Skeletal muscle cell (primary cell): Measurements from ENCODE around the gene CIROP.
"Not testable (repeated sequence)": the region's sequence is repeated elsewhere in the genome, so short reads cannot be mapped to it uniquely, and the experiment has no call there.

Experiments used
- DNase-seq: peaks from one replicate; pipeline ENCODE4 v3.0.0-alpha.2; 2010; ENCODE audit warnings: low read depth
- H3K4me3 ChIP-seq: 2 replicates; pipeline ENCODE4 v1.5.1; 2011; ENCODE audit warnings: low read depth, mild to moderate bottlenecking, control low read depth, low read length, moderate library complexity

CIROP gene

DNA sequence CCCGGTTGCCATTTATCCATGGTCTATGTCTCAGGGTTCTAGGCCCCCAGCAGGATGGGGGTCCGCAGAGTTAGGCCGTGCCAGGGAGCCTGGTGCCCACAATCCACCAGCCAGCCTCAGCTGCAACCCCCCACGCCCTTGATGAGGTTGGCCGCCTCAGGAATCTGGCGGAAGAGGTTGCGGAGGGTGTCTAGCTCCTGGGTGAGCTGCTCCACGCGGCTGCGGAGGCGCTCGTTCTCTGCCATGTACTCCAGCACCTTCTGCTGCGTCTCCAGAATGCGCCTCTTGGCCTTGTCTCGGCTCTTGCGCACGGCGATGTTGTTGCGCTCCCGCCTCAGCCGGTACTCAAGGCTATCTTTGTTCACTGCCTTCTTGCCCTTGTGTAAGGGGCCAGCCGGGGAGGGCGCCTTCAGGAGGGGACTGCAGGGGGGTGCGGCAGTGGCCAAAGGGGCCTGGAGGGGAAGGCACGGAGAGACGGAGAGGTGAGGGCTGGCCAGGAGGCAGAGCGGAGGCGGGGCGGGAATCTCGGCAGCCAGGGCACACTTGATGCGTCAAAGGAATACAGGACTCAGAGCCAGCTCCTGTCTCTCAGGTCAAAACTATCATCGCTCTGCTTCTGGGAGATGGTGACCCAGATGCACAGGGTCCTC is 12.7 kb upstream of the CIROP start:
- H3K4me3 ChIP-seq, result no peak overlapping the region
- DNase-seq, result no peak

DNA sequence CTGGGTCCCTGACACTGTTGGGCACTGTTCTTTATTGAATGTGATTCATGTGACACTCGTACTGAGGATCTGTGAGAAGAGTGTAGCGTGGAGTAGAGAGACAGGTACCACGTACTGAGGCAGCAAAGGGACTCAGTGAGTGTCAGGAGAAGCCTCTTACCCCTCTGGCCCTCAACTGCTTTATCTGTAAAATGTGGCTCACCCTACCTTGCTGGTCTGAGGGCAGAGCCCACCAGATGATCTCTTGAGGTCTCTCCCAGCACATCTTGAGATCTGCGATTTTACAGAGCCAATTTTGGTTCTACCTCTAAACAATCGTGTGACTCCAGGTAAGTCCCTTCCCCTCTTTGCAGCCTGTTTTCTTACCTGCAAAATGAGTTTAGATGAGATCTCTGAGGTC is 11.1 kb upstream of the CIROP start:
- DNase-seq, result no peak
- H3K4me3 ChIP-seq, result no peak overlapping the region

DNA sequence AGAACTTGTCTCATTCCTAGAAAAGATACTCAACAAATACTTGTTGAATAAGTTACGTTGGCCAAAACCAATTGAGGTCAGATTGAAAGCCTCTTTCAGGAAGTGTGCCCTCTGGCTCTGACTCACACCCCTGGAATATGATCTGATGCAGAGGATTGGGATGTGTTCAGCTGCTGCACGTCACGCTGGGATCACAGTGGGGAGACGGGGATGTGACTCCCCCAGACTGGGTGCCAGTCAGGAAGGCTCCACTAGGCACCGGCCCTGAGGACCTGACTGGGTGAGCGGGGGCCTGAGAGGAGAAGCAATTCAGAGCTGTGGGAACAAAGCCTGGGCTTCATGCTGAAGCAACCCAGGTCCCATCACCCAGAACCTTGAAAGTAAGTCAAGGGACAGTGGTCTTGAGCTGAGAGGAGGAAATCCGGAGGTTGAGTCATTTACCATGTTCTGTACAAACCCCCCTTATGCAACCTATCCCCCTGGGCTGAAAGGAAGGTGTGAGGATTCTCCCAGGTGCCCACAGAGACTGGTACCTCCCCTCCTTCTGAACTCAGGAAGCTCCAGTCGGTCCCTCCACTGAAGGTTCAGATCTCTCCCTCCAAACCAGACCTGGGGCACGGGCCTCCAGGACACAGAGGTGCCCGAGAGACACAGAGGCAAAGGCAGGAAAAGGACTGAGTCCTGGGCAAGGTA is 10.4 kb upstream of the CIROP start:
- H3K4me3 ChIP-seq, result no peak overlapping the region
- DNase-seq, result peak; percentile 95

DNA sequence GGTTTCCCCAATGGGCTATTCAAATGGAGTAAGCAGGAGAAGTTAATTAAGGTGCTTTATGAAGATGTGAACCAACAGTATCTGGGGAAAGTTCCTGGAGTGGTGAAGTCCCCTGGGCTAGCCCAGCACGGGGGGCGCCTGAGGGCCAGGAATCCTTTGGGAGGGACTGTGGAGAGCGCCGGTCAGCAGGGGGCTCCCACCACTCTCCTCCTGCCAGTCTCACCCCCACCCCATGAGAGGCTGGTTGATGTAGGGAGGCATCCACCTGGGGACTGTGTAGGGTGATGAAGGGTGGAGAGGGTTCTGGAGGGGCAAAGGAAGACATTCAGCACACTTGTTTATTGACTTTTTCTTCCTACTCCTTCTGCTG is 9.9 kb upstream of the CIROP start:
- H3K4me3 ChIP-seq, result no peak overlapping the region
- no peak for DNase-seq

DNA sequence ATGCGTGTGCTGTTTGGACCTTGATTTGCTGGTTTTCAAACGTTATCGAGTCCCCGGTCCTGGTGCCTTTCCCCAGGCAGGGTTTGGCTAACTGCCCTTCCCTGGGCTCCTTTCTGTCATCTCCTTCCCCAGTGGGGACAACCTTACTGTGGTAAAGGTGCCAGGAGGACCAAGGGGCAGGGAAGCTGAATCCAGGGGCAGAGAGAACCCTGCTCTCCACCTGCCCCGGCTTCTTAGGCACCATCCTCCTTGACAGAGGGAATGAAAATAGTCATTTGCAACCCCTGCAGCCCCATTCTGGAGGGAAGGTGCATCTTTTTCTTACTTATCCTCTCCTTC is 9.3 kb upstream of the CIROP start:
- no peak overlapping the region for H3K4me3 ChIP-seq
- no peak for DNase-seq

DNA sequence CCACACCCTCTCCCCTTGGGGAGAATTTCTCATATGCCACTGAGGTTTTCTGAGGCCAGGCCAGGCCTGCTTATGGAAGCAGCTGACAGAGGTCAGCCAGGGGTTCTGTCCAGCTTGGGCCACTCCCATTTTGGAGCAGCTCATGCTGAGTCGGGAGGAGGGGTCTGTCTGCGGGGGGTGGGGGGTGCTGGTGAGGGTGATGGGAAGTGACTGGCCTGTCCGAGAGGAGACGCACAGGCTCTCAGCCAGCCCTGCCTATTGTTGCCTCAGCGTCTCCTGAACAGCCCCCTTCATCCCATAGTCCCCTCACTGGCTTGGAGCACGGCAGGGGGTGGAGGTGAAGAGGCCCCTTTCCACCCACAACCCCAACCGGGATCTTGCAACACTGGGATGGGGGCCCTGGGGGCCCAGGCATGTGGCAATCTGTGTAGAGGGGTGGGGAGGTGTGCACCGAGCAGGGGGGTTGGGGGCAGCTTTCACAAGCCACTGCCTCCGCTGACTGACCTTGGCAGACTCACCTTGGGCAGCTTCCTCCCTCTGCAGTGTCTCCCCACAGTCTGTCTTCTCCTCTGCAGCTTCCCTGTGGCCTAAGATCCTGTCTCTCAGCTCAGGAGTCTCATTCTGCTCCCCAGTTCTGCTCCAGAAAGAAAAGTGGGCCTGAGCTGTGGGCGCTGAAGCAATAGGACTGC is 8.8 kb upstream of the CIROP start:
- DNase-seq, result peak; percentile 76
- H3K4me3 ChIP-seq, result no peak overlapping the region

GRCh38 chr14:23112359-23113178 is 7.8 kb upstream of the CIROP start:
- no peak for DNase-seq
- H3K4me3 ChIP-seq, result no peak overlapping the region

DNA sequence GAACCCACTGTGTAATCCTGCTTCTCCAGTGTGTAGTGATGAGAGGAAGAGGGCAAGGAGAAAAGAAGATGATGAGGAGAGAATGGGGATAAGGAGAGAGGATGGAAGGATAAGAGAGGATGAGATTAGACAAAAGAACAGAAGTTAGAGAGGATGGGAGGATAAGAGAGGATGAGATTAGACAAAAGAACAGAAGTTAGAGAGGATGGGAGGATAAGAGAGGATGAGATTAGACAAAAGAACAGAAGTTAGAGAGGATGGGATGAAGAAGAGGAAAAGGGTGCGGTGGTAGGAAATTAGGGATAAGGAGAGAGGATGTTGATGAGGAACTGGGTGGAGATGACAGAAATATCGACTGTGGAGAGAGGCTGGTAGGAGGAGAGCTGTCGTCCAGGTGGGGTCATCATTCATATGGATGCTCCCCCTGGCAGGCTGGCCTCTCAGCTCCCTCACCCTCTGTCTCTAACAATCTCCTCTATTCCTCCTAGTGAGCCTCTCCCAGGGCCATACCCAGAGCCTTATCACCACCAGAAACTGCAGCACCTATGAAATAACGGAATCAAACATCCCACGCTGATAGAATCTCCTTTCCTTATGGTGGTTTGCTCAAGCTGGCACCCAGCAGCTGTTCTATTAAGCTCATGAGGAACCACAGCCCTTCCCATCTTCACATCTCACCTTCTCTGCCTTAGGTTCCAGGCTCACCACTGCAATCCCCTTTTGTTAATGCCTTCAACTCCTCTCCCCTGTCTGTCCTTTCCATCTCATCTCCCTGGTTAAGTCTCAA is 6.0 kb upstream of the CIROP start:
- no peak overlapping the region for H3K4me3 ChIP-seq
- DNase-seq, result no peak

- H3K4me3 ChIP-seq, result no peak overlapping the region
- DNase-seq, result no peak
Measured at GRCh38 chr14:23109769-23110168, 5.0 kb upstream of the CIROP start.

DNA sequence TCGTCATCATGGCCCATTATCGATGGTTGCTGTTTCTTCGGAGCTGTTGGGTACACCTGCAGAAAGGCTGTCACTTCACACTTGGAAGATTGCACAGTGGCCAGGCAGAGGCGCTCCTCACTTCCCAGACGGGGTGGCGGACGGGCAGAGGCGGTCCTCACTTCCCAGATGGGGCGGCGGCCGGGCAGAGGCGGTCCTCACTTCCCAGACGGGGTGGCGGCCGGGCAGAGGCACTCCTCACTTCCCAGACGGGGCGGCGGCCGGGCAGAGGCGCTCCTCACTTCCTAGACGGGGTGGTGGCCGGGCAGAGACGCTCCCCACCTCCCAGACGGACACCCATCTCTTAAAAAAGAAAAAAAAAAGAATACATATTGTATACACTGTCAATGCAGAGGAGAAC is 3.4 kb upstream of the CIROP start:
- not testable (repeated sequence) for H3K4me3 ChIP-seq, DNase-seq

DNA sequence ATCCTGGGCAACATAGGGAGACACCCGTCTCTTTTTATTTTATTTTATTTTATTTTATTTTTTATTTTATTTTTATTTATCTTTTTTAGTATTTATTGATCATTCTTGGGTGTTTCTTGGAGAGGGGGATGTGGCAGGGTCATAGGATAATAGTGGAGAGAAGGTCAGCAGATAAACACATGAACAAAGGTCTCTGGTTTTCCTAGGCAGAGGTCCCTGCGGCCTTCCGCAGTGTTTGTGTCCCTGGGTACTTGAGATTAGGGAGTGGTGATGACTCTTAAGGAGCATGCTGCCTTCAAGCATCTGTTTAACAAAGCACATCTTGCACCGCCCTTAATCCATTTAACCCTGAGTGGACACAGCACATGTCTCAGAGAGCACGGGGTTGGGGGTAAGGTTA is 2.8 kb upstream of the CIROP start:
- not testable (repeated sequence) for DNase-seq, H3K4me3 ChIP-seq

- no peak for DNase-seq
- H3K4me3 ChIP-seq, result no peak overlapping the region
Measured at GRCh38 chr14:23106747-23107045, 1.9 kb upstream of the CIROP start.

DNA sequence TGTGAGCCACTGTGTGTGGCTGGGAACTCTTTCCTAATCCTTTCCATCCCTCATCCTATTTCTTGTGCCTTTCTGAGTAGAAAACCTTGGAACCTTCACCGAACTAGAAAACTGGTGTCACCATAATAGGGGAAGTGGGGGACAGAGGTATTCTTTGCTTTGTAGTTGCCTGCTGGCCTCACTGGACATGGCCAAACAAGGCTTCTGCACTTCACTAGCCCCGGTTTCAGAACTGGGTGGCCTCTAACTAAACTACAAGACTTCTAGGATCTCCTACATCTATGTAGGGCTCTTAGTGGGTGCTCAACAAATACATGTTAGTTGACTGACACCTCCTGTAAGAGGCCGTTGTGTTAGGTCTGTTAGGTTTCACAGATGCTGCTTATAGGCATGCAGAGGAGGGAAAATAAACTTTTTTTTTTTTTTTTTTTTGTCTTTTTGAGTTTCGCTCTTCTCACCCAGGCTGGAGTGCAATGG is 597 bp upstream of the CIROP start:
- DNase-seq, result no peak
- H3K4me3 ChIP-seq, result no peak overlapping the region

GRCh38 chr14:23104070-23104590 is 659 bp downstream of the CIROP start:
- DNase-seq, result no peak
- H3K4me3 ChIP-seq, result no peak overlapping the region

DNA sequence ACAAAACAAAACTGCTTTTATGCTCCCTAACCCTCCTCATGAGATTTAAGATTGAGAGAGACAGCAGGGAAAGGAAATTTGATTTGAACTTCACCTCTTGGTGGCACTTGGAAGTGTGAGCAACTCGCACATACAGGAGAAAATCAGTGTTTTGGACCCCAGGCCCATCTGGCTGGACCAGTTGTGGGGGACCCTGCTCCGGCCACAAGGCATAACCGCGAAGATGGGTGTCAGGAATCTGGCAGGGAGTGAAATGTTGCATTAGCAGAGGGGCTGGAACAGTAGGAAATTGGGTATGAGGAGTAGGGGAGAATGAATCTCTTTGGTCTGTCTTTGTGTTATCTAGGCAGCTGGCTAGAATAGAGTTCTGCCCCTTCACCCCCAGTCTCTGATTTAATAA is 1.2 kb downstream of the CIROP start:
- no peak for DNase-seq
- no peak overlapping the region for H3K4me3 ChIP-seq

DNA sequence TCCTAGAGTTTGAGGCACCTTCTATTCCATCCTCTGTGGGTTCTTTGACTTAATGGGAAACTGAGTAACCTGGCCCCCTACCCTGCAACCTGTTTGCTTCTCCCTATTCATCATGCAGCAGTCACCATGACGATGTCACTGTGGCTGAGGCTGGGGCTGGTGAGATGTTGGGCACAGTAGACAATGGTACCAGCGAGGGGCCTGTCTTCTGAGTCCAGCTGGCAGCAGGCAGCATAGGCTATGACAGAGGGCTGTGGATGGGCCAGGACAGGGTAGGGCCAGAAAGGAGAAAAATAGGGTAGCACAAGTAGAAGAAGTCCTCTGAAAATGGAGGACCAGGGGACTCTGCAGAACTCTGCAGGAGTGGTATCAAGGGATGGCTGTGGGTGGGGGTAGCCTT is 2.0 kb downstream of the CIROP start:
- H3K4me3 ChIP-seq, result no peak overlapping the region
- DNase-seq, result no peak

GRCh38 chr14:23101986-23102625 is 2.7 kb downstream of the CIROP start:
- no peak for DNase-seq
- H3K4me3 ChIP-seq, result no peak overlapping the region

GRCh38 chr14:23101213-23101970 is 3.4 kb downstream of the CIROP start:
- no peak for DNase-seq
- no peak overlapping the region for H3K4me3 ChIP-seq
